ENCODE results near the gene JMJD1C. TPM values are rescaled to one million over a fixed set of nuclear protein-coding genes. Genes with fewer than 3 reads are reported as not detected.

JMJD1C gene
- total RNA-seq, 3 donors from 2014 or later: 40.2 to 50.1 (median 43.5) TPM

GRCh38 chr10:63260103-63260859, 205.5 kb downstream of the JMJD1C start:
- no peaks in the 10 kb centered on the region for H3K9me3 Mint-ChIP-seq
- ATAC-seq (no peak), DNase-seq (no peak)
- H3K4me1 Mint-ChIP-seq (ENCODE audit: low read depth): peaks cover 70% of the 10 kb centered on the region
- peaks cover 14% of the 10 kb centered on the region for H3K36me3 Mint-ChIP-seq (ENCODE audit: insufficient read depth)
- H3K27me3 Mint-ChIP-seq (ENCODE audit: low read depth): no peaks in the 10 kb centered on the region
- H3K4me3 Mint-ChIP-seq: no peak overlapping the region

- Mint-ChIP-seq H3K27me3 (ENCODE audit: low read depth) (no peaks in the 10 kb centered on the region), H3K4me3 (peak overlapping the region; percentile 47), H3K9me3 (no peaks in the 10 kb centered on the region)
Measured at GRCh38 chr10:63258920-63259678, 206.7 kb downstream of the JMJD1C start.

DNA sequence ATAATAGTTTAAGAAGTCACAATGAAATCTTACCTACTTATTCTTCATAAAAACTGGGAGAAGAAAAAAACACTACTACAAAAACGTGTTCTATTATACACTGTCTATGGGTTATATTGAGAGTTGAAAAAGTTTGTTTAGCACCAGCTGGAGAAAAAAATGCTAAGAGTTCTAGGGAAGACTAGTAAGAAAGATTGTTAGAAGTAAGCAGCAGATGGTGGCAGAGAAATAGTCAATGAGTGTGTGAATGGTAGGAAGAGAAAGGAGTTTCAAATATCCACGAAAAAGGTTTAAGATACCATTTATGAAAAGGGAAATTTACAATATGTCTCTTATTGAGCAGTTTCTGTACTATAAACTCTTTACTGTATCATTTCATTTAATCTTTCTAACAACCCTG, 208.0 kb downstream of the JMJD1C start:
- peaks cover 81% of the 10 kb centered on the region for H3K4me1 Mint-ChIP-seq (ENCODE audit: low read depth)
- H3K36me3 Mint-ChIP-seq (ENCODE audit: insufficient read depth): peaks cover 20% of the 10 kb centered on the region
- DNase-seq (no peak), ATAC-seq (no peak)
- no peaks in the 10 kb centered on the region for H3K9me3 Mint-ChIP-seq
- no peak overlapping the region for H3K4me3 Mint-ChIP-seq
- H3K27me3 Mint-ChIP-seq (ENCODE audit: low read depth): no peaks in the 10 kb centered on the region

More at GRCh38 chr10:63258920-63259678, 206.7 kb downstream of the JMJD1C start:
- DNase-seq: no peak
- H3K36me3 Mint-ChIP-seq (ENCODE audit: insufficient read depth): peaks cover 13% of the 10 kb centered on the region
- ATAC-seq: no peak
- peaks cover 78% of the 10 kb centered on the region for H3K4me1 Mint-ChIP-seq (ENCODE audit: low read depth)

DNA sequence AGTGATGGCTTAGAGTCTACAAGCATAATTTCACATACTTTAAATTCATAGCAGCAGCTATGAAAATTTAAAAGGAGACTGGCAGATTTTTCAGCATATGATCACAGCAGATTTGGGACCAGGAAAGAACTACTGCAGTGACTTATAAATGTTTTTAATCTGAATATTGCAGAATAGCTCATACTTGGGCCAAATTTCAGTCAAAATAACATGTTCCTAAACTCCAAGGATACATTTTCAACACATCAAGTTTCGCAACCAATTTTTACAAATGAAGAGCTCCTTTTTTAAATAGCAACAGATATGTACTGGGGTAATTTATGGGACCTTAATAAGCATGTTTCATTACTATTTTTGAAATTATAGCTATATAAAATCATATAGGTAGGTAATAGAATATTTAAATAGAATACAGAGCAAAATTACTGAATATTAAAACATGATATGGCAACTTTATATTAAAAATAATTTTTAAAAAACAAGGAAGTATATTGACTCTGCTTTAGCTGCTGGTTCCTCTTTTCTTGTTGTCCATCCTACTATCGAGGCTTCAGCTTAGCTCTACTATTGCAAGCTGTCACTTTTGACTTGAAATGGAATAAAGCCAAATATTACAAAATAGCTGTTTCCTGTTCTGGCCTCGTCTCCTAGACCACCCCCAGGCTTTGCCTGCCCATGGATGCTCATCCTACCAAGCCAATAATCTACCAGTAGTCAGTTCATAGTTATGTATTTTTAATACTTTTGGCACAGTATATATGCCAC, 209.6 kb downstream of the JMJD1C start:
- DNase-seq: no peak
- Mint-ChIP-seq H3K4me3 (no peak overlapping the region), H3K9me3 (no peaks in the 10 kb centered on the region), H3K27me3 (ENCODE audit: low read depth) (no peaks in the 10 kb centered on the region), H3K4me1 (ENCODE audit: low read depth) (peaks cover 81% of the 10 kb centered on the region), H3K36me3 (ENCODE audit: insufficient read depth) (peaks cover 23% of the 10 kb centered on the region)
- no peak for ATAC-seq

- Mint-ChIP-seq H3K4me3 (no peak overlapping the region), H3K4me1 (ENCODE audit: low read depth) (peaks cover 73% of the 10 kb centered on the region), H3K27me3 (ENCODE audit: low read depth) (no peaks in the 10 kb centered on the region), H3K9me3 (no peaks in the 10 kb centered on the region), H3K36me3 (ENCODE audit: insufficient read depth) (peaks cover 25% of the 10 kb centered on the region)
- DNase-seq: no peak
- ATAC-seq: no peak
Measured at GRCh38 chr10:63255316-63255715, 210.5 kb downstream of the JMJD1C start.

DNA sequence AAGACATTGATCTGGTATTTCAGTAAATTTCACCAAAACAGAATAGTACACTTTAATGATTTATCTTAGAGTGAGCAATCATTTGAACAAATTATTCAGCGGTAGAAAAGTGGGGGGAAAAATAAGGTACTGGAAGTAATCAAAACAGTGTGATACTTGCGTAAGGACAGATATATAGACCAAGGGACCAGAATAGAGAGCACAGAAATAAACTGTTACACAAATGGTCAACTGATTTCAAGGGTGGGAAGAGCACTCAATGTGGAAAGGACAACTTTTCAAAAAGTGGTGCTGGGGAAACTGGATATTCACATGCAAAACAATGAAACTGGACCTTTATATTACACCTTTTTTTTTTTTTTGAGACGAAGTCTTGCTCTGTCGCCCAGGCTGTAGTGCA, 212.7 kb downstream of the JMJD1C start:
- H3K4me1 Mint-ChIP-seq (ENCODE audit: low read depth): peaks cover 54% of the 10 kb centered on the region
- no peaks in the 10 kb centered on the region for H3K9me3 Mint-ChIP-seq
- H3K36me3 Mint-ChIP-seq (ENCODE audit: insufficient read depth): peaks cover 33% of the 10 kb centered on the region
- DNase-seq: no peak
- no peak for ATAC-seq
- no peak overlapping the region for H3K4me3 Mint-ChIP-seq
- H3K27me3 Mint-ChIP-seq (ENCODE audit: low read depth): no peaks in the 10 kb centered on the region

DNA sequence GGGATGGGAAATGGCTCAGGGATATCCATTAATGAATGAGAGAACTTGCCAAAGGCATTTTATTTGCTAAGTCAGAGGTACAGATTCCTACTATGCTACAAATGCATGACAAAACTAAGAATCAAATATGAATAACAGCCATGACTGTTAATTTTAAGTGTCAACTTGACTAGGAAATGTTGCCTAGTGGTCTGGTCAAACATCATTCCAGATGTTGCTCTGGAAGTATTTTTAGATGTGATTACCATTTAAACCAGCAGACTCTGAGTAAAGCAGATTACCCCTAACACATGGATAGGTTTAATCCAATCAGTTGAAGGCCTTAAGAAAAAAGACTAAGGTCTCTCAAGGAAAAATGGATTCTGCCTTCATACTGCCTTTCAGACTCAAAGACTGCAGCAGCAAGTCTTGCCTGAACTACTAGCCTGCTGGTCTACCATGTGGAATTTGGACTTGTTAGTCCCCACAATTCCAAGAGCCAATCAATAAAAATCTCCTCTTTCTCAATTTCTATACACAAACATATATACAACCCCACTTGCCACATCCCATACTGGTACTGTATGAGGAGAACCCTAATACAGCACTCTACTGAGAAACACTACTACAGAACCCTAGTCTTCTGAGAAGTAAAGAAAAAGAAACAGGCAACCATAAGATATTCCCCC, 213.5 kb downstream of the JMJD1C start:
- peaks cover 49% of the 10 kb centered on the region for H3K4me1 Mint-ChIP-seq (ENCODE audit: low read depth)

DNA sequence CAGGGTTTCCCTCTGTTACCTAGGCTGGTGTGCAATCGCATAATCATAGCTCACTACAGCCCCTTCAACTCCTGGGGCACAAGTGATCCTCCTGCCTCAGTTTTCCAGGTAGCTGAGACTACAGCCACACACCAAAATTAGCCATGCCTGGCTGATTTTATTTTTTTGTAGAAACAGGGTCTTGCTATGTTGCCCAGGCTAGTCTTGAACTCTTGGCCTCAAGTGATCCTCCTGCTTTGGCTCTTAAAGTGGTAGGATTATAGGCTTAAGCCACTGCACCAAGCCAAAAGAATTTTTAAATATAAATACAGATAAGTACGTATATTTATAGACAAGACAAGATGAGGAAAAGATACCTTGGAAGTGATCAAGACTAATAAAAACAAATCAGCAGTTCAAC, 215.7 kb downstream of the JMJD1C start:
- Mint-ChIP-seq H3K36me3 (ENCODE audit: insufficient read depth) (peaks cover 48% of the 10 kb centered on the region), H3K9me3 (peaks cover 13% of the 10 kb centered on the region), H3K4me3 (no peak overlapping the region), H3K27me3 (ENCODE audit: low read depth) (no peaks in the 10 kb centered on the region), H3K4me1 (ENCODE audit: low read depth) (peaks cover 50% of the 10 kb centered on the region)
- ATAC-seq: no peak
- DNase-seq: no peak

More for the DNA sequence above, 213.5 kb downstream of the JMJD1C start:
- H3K4me3 Mint-ChIP-seq: no peak overlapping the region
- DNase-seq (no peak), ATAC-seq (no peak)
- H3K36me3 Mint-ChIP-seq (ENCODE audit: insufficient read depth): peaks cover 34% of the 10 kb centered on the region
- H3K9me3 Mint-ChIP-seq: no peaks in the 10 kb centered on the region
- no peaks in the 10 kb centered on the region for H3K27me3 Mint-ChIP-seq (ENCODE audit: low read depth)

- Mint-ChIP-seq H3K4me1 (ENCODE audit: low read depth) (peaks cover 51% of the 10 kb centered on the region), H3K36me3 (ENCODE audit: insufficient read depth) (peaks cover 42% of the 10 kb centered on the region)
Measured at GRCh38 chr10:63247771-63248170, 218.0 kb downstream of the JMJD1C start.

DNA sequence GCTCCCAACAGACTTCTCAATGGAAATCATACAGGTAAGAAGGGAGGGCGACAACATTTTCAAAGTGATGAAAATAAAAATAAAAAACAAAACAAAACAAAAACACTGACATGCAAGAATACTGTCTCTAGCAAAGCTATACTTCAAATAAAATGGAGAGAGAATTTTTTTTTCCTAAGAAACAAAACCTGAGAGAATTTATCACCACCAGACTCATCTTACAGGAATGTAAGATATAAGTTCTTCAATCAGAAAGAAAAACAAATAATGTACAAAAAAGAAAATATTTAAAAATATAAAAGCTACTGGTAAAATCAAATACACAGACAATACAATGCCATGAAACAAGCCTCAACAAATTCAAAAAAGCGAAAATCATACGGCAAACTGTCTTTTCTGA, 219.4 kb downstream of the JMJD1C start:
- DNase-seq (no peak), ATAC-seq (no peak)
- H3K27me3 Mint-ChIP-seq (ENCODE audit: low read depth): no peaks in the 10 kb centered on the region
- H3K4me1 Mint-ChIP-seq (ENCODE audit: low read depth): peaks cover 51% of the 10 kb centered on the region
- peaks cover 37% of the 10 kb centered on the region for H3K36me3 Mint-ChIP-seq (ENCODE audit: insufficient read depth)
- no peak overlapping the region for H3K4me3 Mint-ChIP-seq
- H3K9me3 Mint-ChIP-seq: peaks cover 13% of the 10 kb centered on the region

More at GRCh38 chr10:63247771-63248170, 218.0 kb downstream of the JMJD1C start:
- no peak for DNase-seq
- Mint-ChIP-seq H3K27me3 (ENCODE audit: low read depth) (no peaks in the 10 kb centered on the region), H3K4me3 (no peak overlapping the region), H3K9me3 (peaks cover 13% of the 10 kb centered on the region)
- ATAC-seq: no peak

- Mint-ChIP-seq H3K9me3 (peaks cover 10% of the 10 kb centered on the region), H3K4me3 (peak overlapping the region; percentile 24), H3K27me3 (ENCODE audit: low read depth) (no peaks in the 10 kb centered on the region), H3K36me3 (ENCODE audit: insufficient read depth) (peaks cover 19% of the 10 kb centered on the region), H3K4me1 (ENCODE audit: low read depth) (peaks cover 76% of the 10 kb centered on the region)
- no peak for DNase-seq
- peak in 1 of 2 donors; percentile 26 for ATAC-seq
Measured at GRCh38 chr10:63241841-63242281, 223.9 kb downstream of the JMJD1C start.

DNA sequence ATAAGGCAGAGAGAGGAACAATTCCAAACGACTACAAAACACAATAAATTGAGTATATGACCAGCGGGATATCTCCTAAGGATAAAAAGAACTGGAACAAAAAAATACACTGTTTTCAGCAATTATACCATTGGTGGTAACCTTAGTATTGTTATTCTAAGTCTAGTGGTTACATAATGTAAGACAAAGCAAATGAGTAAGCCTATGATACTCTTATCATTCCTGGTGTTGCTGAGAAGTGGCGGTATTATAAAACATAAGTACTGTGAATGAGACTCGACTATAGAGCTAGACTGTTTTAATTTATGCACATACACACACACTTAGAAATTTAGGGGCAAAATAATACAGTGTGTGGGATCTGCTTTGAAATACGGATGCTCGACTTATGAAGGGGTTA, 225.0 kb downstream of the JMJD1C start:
- Mint-ChIP-seq H3K9me3 (peaks cover 2% of the 10 kb centered on the region), H3K4me1 (ENCODE audit: low read depth) (peaks cover 76% of the 10 kb centered on the region), H3K27me3 (ENCODE audit: low read depth) (no peaks in the 10 kb centered on the region), H3K4me3 (no peak overlapping the region), H3K36me3 (ENCODE audit: insufficient read depth) (peaks cover 13% of the 10 kb centered on the region)
- ATAC-seq (peak; percentile 38 to 39), DNase-seq (no peak)

GRCh38 chr10:63238501-63238900, 227.3 kb downstream of the JMJD1C start:
- Mint-ChIP-seq H3K4me1 (ENCODE audit: low read depth) (peaks cover 62% of the 10 kb centered on the region), H3K4me3 (no peak overlapping the region), H3K27me3 (ENCODE audit: low read depth) (no peaks in the 10 kb centered on the region), H3K36me3 (ENCODE audit: insufficient read depth) (peaks cover 8% of the 10 kb centered on the region), H3K9me3 (no peaks in the 10 kb centered on the region)
- DNase-seq: no peak
- no peak for ATAC-seq

DNA sequence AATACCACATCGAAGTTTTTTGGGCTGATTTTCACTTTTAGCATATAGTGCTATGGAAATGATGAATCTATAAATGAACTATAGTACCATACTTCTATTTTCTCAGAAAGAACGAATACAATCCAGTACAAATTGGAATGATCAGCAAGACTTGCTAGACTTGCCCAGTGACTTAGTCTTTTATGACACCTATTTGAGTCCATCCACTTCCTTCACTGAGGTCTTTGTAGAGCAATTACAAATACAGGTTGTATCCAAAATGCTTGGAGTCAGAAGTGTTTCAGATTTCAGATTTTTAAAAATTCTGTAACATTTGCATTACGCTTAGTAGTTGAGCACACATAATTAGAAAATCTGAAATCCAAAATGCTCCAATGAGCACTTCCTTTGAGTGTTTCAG, 228.4 kb downstream of the JMJD1C start:
- Mint-ChIP-seq H3K36me3 (ENCODE audit: insufficient read depth) (peaks cover 8% of the 10 kb centered on the region), H3K27me3 (ENCODE audit: low read depth) (no peaks in the 10 kb centered on the region), H3K4me1 (ENCODE audit: low read depth) (peaks cover 59% of the 10 kb centered on the region), H3K4me3 (no peak overlapping the region), H3K9me3 (no peaks in the 10 kb centered on the region)
- DNase-seq (no peak), ATAC-seq (no peak)

Measured in activated T-cell treated with anti-CD3 and anti-CD28 coated beads, Interleukin-2, amount 50 U/mL, for 4 hours (primary cell).